DOHH2 (cell line): ENCODE data around the gene CAB39L.

Source experiments
- H3F3A ChIP-seq: fragments of 200-600 bp; sonication (generic), shearing (Covaris generic); 2 replicates; pipeline ENCODE4 v1.6.0; 2016; ENCODE audit warnings: antibody characterized with exemption, mild to moderate bottlenecking; ENCODE audit not compliant: control insufficient read depth, insufficient read depth
- H3K27ac ChIP-seq: fragments of 200-600 bp; sonication (generic); 2 replicates; pipeline ENCODE4 v1.5.1; 2014; ENCODE audit warnings: low read depth, mild to moderate bottlenecking, low read length, moderate library complexity
- H3K27me3 ChIP-seq: fragments of 200-600 bp; sonication (generic); 2 replicates; pipeline ENCODE4 v1.6.1; 2014; ENCODE audit warnings: mild to moderate bottlenecking, low read length, mixed read lengths; ENCODE audit not compliant: control insufficient read depth
- H3K36me3 ChIP-seq: fragments of 200-600 bp; sonication (generic); 2 replicates; pipeline ENCODE4 v1.6.1; 2014; ENCODE audit warnings: mild to moderate bottlenecking, low read length, moderate library complexity, mixed read lengths; ENCODE audit not compliant: control insufficient read depth
- H3K4me1 ChIP-seq: fragments of 200-600 bp; sonication (generic); 2 replicates; pipeline ENCODE4 v1.6.1; 2014; ENCODE audit warnings: mild to moderate bottlenecking, low read length, mixed read lengths; ENCODE audit not compliant: control insufficient read depth
- H3K4me2 ChIP-seq: fragments of 200-600 bp; sonication (generic); 2 replicates; pipeline ENCODE4 v1.6.0; 2014; ENCODE audit warnings: mild to moderate bottlenecking, low read length, moderate library complexity
- H3K4me3 ChIP-seq: fragments of 200-600 bp; sonication (generic); 2 replicates; pipeline ENCODE4 v1.5.1; 2014; ENCODE audit warnings: mild to moderate bottlenecking, low read length, mixed read lengths
- H3K79me2 ChIP-seq: fragments of 200-600 bp; sonication (generic); 2 replicates; pipeline ENCODE4 v1.6.1; 2014; ENCODE audit warnings: mild to moderate bottlenecking, low read length, mixed read lengths; ENCODE audit not compliant: control insufficient read depth
- H3K9me2 ChIP-seq: fragments of 200-600 bp; sonication (generic); replicated peaks from 2 replicates; pipeline ENCODE4 v1.6.1; 2014; ENCODE audit warnings: mild to moderate bottlenecking, low read length, mixed read lengths; ENCODE audit not compliant: control insufficient read depth
- H3K9me3 ChIP-seq: fragments of 200-600 bp; sonication (generic); 2 replicates; pipeline ENCODE4 v1.6.1; 2014; ENCODE audit warnings: antibody characterized with exemption, low read length, mixed read lengths; ENCODE audit not compliant: control insufficient read depth, insufficient read depth
- H4K20me1 ChIP-seq: fragments of 200-600 bp; sonication (generic); 2 replicates; pipeline ENCODE4 v1.6.0; 2014; ENCODE audit warnings: low read depth, mild to moderate bottlenecking, antibody characterized with exemption, low read length, moderate library complexity; ENCODE audit not compliant: control insufficient read depth, insufficient read depth
- EZH2phosphoT487 ChIP-seq: fragments of 200-600 bp; sonication (generic); IDR thresholded peaks from 2 replicates; pipeline ENCODE4 v1.6.1; 2017; ENCODE audit warnings: borderline replicate concordance, mild to moderate bottlenecking, antibody characterized with exemption, low read length, moderate library complexity, mixed read lengths
- TF ChIP-seq, protein P1 (sequence below): fragments of 200-600 bp; sonication (generic); IDR thresholded peaks from one replicate; pipeline ENCODE4 v1.5.1; 2014; ENCODE audit warnings: antibody characterized with exemption, mild to moderate bottlenecking, low read depth, low read length; ENCODE audit not compliant: poor library complexity, severe bottlenecking

Gene CAB39L

GRCh38 chr13:49443704-49444523 is at the start of gene CAB39L, which contains the start of gene SETDB2:
Gene CAB39L (minus strand): TSS chr13:49444064. CDS start chr13:49382910, 61,154 bp downstream.
Gene SETDB2 (plus strand): TSS chr13:49444274. CDS start chr13:49451894, 7,620 bp downstream.
- H3K36me3 ChIP-seq: peaks cover 42% of the 10 kb centered on the region
- peaks cover 58% of the 10 kb centered on the region for H3K79me2 ChIP-seq
- no peaks in the 10 kb centered on the region for H4K20me1 ChIP-seq
- H3K4me1 ChIP-seq: peaks cover 77% of the 10 kb centered on the region
- no peak for TF ChIP-seq EZH2phosphoT487
- TF ChIP-seq, protein P1, sequence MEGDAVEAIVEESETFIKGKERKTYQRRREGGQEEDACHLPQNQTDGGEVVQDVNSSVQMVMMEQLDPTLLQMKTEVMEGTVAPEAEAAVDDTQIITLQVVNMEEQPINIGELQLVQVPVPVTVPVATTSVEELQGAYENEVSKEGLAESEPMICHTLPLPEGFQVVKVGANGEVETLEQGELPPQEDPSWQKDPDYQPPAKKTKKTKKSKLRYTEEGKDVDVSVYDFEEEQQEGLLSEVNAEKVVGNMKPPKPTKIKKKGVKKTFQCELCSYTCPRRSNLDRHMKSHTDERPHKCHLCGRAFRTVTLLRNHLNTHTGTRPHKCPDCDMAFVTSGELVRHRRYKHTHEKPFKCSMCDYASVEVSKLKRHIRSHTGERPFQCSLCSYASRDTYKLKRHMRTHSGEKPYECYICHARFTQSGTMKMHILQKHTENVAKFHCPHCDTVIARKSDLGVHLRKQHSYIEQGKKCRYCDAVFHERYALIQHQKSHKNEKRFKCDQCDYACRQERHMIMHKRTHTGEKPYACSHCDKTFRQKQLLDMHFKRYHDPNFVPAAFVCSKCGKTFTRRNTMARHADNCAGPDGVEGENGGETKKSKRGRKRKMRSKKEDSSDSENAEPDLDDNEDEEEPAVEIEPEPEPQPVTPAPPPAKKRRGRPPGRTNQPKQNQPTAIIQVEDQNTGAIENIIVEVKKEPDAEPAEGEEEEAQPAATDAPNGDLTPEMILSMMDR: peak; percentile 52
- no peaks in the 10 kb centered on the region for H3K27me3 ChIP-seq
- peak within 1 kb of the TSS; percentile 89 for H3K4me3 ChIP-seq
- peak within 1 kb of the TSS; percentile 95 for H3K4me2 ChIP-seq
- peak within 1 kb of the TSS; percentile 94 for H3K27ac ChIP-seq
- H3F3A ChIP-seq: peaks cover 16% of the 10 kb centered on the region
- H3K9me3 ChIP-seq: no peaks in the 10 kb centered on the region; the same call in 1 of the 2 replicates
- no peaks in the 10 kb centered on the region for H3K9me2 ChIP-seq

DNA sequence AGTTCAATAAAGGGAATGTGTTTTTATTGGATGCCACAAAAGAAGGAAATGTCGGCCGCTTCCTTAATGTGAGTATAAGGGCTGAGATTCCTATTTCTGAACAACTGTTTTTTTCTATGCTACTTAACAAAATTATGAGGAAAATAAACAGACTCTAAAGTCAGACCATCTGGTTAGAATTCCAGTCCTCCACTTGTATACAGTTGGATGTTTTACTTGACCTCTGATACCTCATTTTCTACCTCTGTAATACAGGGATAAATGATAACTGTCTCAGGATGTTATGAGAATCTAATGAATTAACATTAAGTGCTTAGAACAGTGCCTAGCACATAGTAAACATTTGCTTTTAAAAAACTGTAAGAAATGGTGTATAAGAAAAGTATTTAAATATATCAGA is 44.7 kb upstream of the CAB39L start:
- Histone ChIP-seq H3F3A (peaks cover 10% of the 10 kb centered on the region; the same call in 1 of the 2 replicates), H3K4me2 (no peak overlapping the region), H4K20me1 (no peaks in the 10 kb centered on the region), H3K9me3 (no peaks in the 10 kb centered on the region), H3K79me2 (no peaks in the 10 kb centered on the region), H3K27me3 (no peaks in the 10 kb centered on the region), H3K4me1 (peaks cover 6% of the 10 kb centered on the region), H3K9me2 (no peaks in the 10 kb centered on the region), H3K36me3 (peaks cover 69% of the 10 kb centered on the region), H3K4me3 (no peak overlapping the region), H3K27ac (no peak overlapping the region)
- no peak for TF ChIP-seq EZH2phosphoT487
- TF ChIP-seq, protein P1: no peak

GRCh38 chr13:49481788-49482187 is 37.9 kb upstream of the CAB39L start:
- TF ChIP-seq, protein P1: no peak
- no peak for TF ChIP-seq EZH2phosphoT487

More at GRCh38 chr13:49481788-49482187, 37.9 kb upstream of the CAB39L start:
- H3K36me3 ChIP-seq: peaks cover 88% of the 10 kb centered on the region
- no peak overlapping the region for H3K27ac ChIP-seq
- H3K27me3 ChIP-seq: no peaks in the 10 kb centered on the region
- no peaks in the 10 kb centered on the region for H3K4me1 ChIP-seq
- H3K9me2 ChIP-seq: no peaks in the 10 kb centered on the region
- no peaks in the 10 kb centered on the region for H3K79me2 ChIP-seq
- 0 out of 2 replicates have a peak, but pooled peaks cover 6% of the 10 kb centered on the region for H3F3A ChIP-seq
- no peak overlapping the region for H3K4me2 ChIP-seq
- H3K4me3 ChIP-seq: no peak overlapping the region
- H3K9me3 ChIP-seq: no peaks in the 10 kb centered on the region
- no peaks in the 10 kb centered on the region for H4K20me1 ChIP-seq
